ENCODE data around the gene LRIT2.
"Not testable (repeated sequence)": the region's sequence is repeated elsewhere in the genome, so short reads cannot be mapped to it uniquely, and the experiment has no call there.

The LRIT2 gene

DNA sequence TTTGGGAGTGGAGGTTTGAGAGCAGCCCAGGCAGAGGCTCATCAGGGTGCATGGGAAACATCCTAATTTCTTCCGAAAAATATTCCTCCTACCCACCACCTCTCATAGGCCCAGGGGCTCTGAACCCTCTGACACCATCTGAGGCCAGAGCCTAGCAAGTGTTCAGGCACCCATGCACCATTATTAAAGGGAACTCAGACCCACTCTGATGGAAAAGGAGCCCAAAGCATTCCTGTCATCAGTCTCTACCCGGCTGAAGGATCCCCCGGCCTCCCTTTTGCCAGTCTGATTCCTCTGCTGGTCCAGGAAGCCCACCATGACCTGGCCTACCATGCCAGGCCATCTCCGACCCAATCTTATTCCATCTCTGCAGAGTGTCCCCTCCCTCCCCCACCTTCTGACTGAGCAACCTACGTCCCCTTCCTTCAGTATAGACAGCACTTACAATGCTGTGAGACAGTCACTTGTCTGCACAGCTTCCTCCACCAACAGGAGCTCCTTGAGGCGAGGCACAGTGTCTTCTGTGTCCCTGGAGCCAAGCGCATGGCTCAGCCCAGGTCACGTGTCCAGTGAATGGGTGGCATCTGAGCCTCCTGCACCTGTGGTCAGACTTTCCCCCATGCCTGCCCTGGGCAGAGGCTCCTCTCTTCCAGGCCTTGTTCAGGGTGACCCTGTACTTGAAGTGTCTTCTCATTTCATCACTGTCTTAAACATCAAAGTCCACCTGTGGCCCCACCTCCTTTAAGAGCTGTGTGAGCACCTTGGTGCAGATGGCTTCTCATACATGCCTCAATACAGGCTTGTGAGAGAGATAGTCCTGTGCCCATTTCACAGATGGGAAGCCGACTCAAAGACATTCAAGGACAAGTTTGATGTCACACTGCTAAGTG is 52.6 kb downstream of the LRIT2 start:
- Histone ChIP-seq H3K4me1 (no peaks in the 10 kb centered on the region), H3K4me2 (ENCODE audit: low read length) (no peak overlapping the region), H3K27ac (no peak overlapping the region), H3K4me3 (ENCODE audit: low read depth, low read length) (no peak overlapping the region), H2AFZ (no peak overlapping the region), H3K9me3 (ENCODE audit: control insufficient read depth, low read length) (no peaks in the 10 kb centered on the region), H3K79me2 (no peaks in the 10 kb centered on the region), H3K27me3 (ENCODE audit: control insufficient read depth, insufficient read depth, low read length) (no peaks in the 10 kb centered on the region), H3K36me3 (ENCODE audit: control insufficient read depth, insufficient read depth, low read length) (no peaks in the 10 kb centered on the region), H3K9ac (no peak overlapping the region)
- TF ChIP-seq, protein P1, sequence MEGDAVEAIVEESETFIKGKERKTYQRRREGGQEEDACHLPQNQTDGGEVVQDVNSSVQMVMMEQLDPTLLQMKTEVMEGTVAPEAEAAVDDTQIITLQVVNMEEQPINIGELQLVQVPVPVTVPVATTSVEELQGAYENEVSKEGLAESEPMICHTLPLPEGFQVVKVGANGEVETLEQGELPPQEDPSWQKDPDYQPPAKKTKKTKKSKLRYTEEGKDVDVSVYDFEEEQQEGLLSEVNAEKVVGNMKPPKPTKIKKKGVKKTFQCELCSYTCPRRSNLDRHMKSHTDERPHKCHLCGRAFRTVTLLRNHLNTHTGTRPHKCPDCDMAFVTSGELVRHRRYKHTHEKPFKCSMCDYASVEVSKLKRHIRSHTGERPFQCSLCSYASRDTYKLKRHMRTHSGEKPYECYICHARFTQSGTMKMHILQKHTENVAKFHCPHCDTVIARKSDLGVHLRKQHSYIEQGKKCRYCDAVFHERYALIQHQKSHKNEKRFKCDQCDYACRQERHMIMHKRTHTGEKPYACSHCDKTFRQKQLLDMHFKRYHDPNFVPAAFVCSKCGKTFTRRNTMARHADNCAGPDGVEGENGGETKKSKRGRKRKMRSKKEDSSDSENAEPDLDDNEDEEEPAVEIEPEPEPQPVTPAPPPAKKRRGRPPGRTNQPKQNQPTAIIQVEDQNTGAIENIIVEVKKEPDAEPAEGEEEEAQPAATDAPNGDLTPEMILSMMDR (IDR thresholded peaks at IDR 0.05), result no peak

DNA sequence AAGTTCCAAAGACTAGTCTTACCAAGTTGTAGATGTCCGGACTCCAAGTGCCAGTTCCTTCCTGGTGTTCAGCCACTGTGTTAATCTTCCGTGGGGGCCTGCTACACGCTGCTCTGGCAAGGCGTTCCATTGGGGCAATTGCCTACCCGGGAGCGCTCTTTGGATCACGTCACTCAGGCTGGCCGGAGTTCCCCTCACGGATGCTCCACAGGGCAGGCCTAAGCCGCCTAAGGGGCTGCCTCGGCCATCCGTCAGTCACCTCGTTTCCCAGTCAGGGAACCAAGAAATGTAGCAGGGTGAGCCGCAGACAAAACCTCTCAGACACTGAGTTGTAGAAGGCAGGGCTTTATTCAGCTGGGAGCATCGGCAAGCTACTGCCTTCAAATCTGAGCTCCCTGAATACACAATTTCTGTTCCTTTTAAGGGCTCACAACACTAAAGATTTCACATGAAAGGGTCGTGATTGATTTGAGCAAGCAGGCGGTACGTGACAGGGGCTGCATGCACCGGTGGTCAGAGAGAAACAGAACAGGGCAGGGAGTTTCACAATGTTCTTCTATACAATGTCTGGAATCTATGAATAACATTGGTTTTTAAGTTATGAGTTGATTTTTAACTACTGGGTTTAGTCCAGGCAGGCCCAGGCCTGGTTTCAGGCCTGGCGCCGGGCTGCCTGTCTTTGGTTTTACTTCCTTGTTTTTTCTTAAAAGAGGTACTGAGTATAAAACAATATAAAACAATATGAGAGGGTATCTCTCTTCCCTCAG is 53.5 kb downstream of the LRIT2 start:
- H3K4me2 ChIP-seq (ENCODE audit: low read length); H3K36me3 ChIP-seq (ENCODE audit: control insufficient read depth, insufficient read depth, low read length); H3K27ac ChIP-seq; H3K27me3 ChIP-seq (ENCODE audit: control insufficient read depth, insufficient read depth, low read length); H3K9me3 ChIP-seq (ENCODE audit: control insufficient read depth, low read length); H2AFZ ChIP-seq; H3K4me1 ChIP-seq; H3K4me3 ChIP-seq (ENCODE audit: low read depth, low read length); H3K9ac ChIP-seq; H3K79me2 ChIP-seq: not testable (repeated sequence)

DNA sequence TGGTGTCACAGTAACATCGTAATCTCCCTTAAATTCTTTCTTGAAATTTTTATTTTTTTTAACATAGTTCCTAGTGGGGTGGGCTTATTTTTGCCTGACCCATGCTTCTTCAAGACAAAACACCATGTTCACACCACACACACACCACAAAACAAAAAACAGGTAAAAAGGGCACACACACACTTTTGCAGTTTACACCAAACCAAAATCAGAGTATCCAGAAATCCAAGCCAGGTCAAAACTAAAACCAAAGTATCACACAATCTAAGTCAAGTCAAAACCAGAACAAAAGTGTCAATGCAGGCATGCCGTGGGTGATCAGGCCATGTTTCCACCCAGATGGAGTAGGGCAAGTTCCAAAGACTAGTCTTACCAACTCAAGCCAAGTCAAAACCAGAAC is 54.1 kb downstream of the LRIT2 start:
- not testable (repeated sequence) for H2AFZ ChIP-seq; H3K27me3 ChIP-seq (ENCODE audit: control insufficient read depth, insufficient read depth, low read length); H3K4me2 ChIP-seq (ENCODE audit: low read length); H3K79me2 ChIP-seq; H3K9ac ChIP-seq; H3K27ac ChIP-seq; H3K4me3 ChIP-seq (ENCODE audit: low read depth, low read length); H3K36me3 ChIP-seq (ENCODE audit: control insufficient read depth, insufficient read depth, low read length); H3K9me3 ChIP-seq (ENCODE audit: control insufficient read depth, low read length); H3K4me1 ChIP-seq

Measured in parathyroid adenoma (tissue), 2 donors.